Karpas-422 (cell line): Measurements from ENCODE around the gene RPP25. TPM values are rescaled to one million over a fixed set of nuclear protein-coding genes. Genes with fewer than 3 reads are reported as not detected.
"Not testable (repeated sequence)": the region's sequence is repeated elsewhere in the genome, so short reads cannot be mapped to it uniquely, and the experiment has no call there.

Experiments
- DNase-seq: peaks from one replicate; pipeline ENCODE4 v3.0.0-alpha.2; 2015
- H2AFZ ChIP-seq: fragments of 200-600 bp; sonication (generic); 2 replicates; pipeline ENCODE4 v1.6.1; 2014; ENCODE audit warnings: antibody characterized with exemption, low read length, mixed read lengths
- H3K27ac ChIP-seq: fragments of 200-600 bp; sonication (generic); 2 replicates; pipeline ENCODE4 v1.5.1; 2014; ENCODE audit warnings: mild to moderate bottlenecking, low read length, moderate library complexity
- H3K27me3 ChIP-seq: fragments of 200-600 bp; sonication (generic); 2 replicates; pipeline ENCODE4 v1.6.1; 2014; ENCODE audit warnings: low read length, mixed read lengths
- H3K36me3 ChIP-seq: fragments of 200-600 bp; sonication (generic); 2 replicates; pipeline ENCODE4 v1.6.1; 2014; ENCODE audit warnings: low read length, mixed read lengths; ENCODE audit not compliant: insufficient read depth
- H3K4me1 ChIP-seq: fragments of 200-600 bp; sonication (generic); 2 replicates; pipeline ENCODE4 v1.6.1; 2014; ENCODE audit warnings: mild to moderate bottlenecking, low read length, mixed read lengths
- H3K4me2 ChIP-seq: fragments of 200-600 bp; sonication (generic); 2 replicates; pipeline ENCODE4 v1.6.1; 2014; ENCODE audit warnings: low read length, low read depth, mild to moderate bottlenecking; ENCODE audit not compliant: poor library complexity, severe bottlenecking
- H3K4me3 ChIP-seq: fragments of 200-600 bp; sonication (generic); 2 replicates; pipeline ENCODE4 v1.5.1; 2014; ENCODE audit warnings: mild to moderate bottlenecking, antibody characterized with exemption, low read length, mixed read lengths
- H3K79me2 ChIP-seq: fragments of 200-600 bp; sonication (generic); 2 replicates; pipeline ENCODE4 v1.6.1; 2014; ENCODE audit warnings: mild to moderate bottlenecking, low read length, mixed read lengths
- H3K9ac ChIP-seq: fragments of 200-600 bp; sonication (generic); 2 replicates; pipeline ENCODE4 v1.6.0; 2014; ENCODE audit warnings: low read length
- H3K9me2 ChIP-seq: fragments of 200-600 bp; sonication (generic), shearing (Covaris generic); replicated peaks from 2 replicates; pipeline ENCODE4 v1.6.0; 2014; ENCODE audit warnings: mild to moderate bottlenecking, low read length, moderate library complexity; ENCODE audit not compliant: insufficient read depth
- H3K9me3 ChIP-seq: fragments of 300-700, 200-600 bp; sonication (generic); 2 replicates; pipeline ENCODE4 v1.6.1; 2014; ENCODE audit warnings: low read length, mixed read lengths
- H4K20me1 ChIP-seq: fragments of 200-600 bp; sonication (generic); 2 replicates; pipeline ENCODE4 v1.6.1; 2014; ENCODE audit warnings: mild to moderate bottlenecking, antibody characterized with exemption, low read length, low read depth; ENCODE audit not compliant: insufficient read depth
- total RNA-seq: library from RNA; depleted of rRNA; stranded (reverse); fragments of >200 nt; shearing (Covaris generic); gene quantifications from 2 replicates; pipeline ENCODE4 v1.2.3, GENCODE V29; 2014; ENCODE audit warnings: low replicate concordance

RPP25 gene
- total RNA-seq, 1 experiment from 2014 or later: 4.1 TPM

GRCh38 chr15:74955017-74955416 is 1.6 kb downstream of the RPP25 start:
- peak overlapping the region; percentile 99 for H3K4me2 ChIP-seq
- peak overlapping the region; percentile 68 for H3K9ac ChIP-seq
- peak overlapping the region; percentile 68; the same call in 1 of the 2 replicates for H3K4me3 ChIP-seq

GRCh38 chr15:74954515-74954914 is 2.1 kb downstream of the RPP25 start:
- Histone ChIP-seq H3K4me1 (peaks cover 50% of the 10 kb centered on the region), H3K79me2 (no peaks in the 10 kb centered on the region), H3K9ac (peak overlapping the region; percentile 68; the same call in 1 of the 2 replicates), H3K27ac (no peak overlapping the region), H2AFZ (no peak overlapping the region), H3K9me2 (no peaks in the 10 kb centered on the region), H3K27me3 (no peaks in the 10 kb centered on the region), H3K4me2 (peak overlapping the region; percentile 99), H4K20me1 (peaks cover 23% of the 10 kb centered on the region), H3K4me3 (peak overlapping the region; percentile 68; the same call in 1 of the 2 replicates), H3K9me3 (no peaks in the 10 kb centered on the region), H3K36me3 (no peaks in the 10 kb centered on the region)
- DNase-seq: no peak

More at GRCh38 chr15:74955017-74955416, 1.6 kb downstream of the RPP25 start:
- Histone ChIP-seq H4K20me1 (peaks cover 23% of the 10 kb centered on the region), H2AFZ (no peak overlapping the region), H3K27ac (no peak overlapping the region), H3K36me3 (no peaks in the 10 kb centered on the region), H3K4me1 (peaks cover 55% of the 10 kb centered on the region), H3K9me2 (no peaks in the 10 kb centered on the region), H3K9me3 (no peaks in the 10 kb centered on the region), H3K79me2 (no peaks in the 10 kb centered on the region), H3K27me3 (no peaks in the 10 kb centered on the region)
- DNase-seq: no peak

GRCh38 chr15:74951006-74951405 is 5.6 kb downstream of the RPP25 start:
- no peak for DNase-seq
- H3K9me3 ChIP-seq: no peaks in the 10 kb centered on the region
- H3K27me3 ChIP-seq: no peaks in the 10 kb centered on the region
- H3K9me2 ChIP-seq: no peaks in the 10 kb centered on the region
- no peak overlapping the region for H3K4me3 ChIP-seq
- H3K9ac ChIP-seq: no peak overlapping the region
- H3K4me1 ChIP-seq: peaks cover 20% of the 10 kb centered on the region
- peaks cover 19% of the 10 kb centered on the region for H4K20me1 ChIP-seq
- H3K27ac ChIP-seq: no peak overlapping the region
- no peak overlapping the region for H2AFZ ChIP-seq
- H3K79me2 ChIP-seq: no peaks in the 10 kb centered on the region
- H3K4me2 ChIP-seq: no peak overlapping the region
- H3K36me3 ChIP-seq: no peaks in the 10 kb centered on the region

GRCh38 chr15:74950078-74950908 is 6.3 kb downstream of the RPP25 start:
- Histone ChIP-seq H3K4me1 (peaks cover 13% of the 10 kb centered on the region), H3K27ac (no peak overlapping the region), H4K20me1 (peaks cover 14% of the 10 kb centered on the region), H3K79me2 (no peaks in the 10 kb centered on the region), H3K9me2 (no peaks in the 10 kb centered on the region), H3K4me2 (no peak overlapping the region), H3K36me3 (no peaks in the 10 kb centered on the region), H3K4me3 (no peak overlapping the region), H2AFZ (no peak overlapping the region), H3K27me3 (no peaks in the 10 kb centered on the region), H3K9me3 (no peaks in the 10 kb centered on the region), H3K9ac (no peak overlapping the region)
- DNase-seq: peak; percentile 91

- peaks cover 19% of the 10 kb centered on the region; the same call in 1 of the 2 replicates for H3K36me3 ChIP-seq
- H3K79me2 ChIP-seq: peaks cover 50% of the 10 kb centered on the region
- peak within 1 kb of the TSS; percentile 85 for H3K4me2 ChIP-seq
- H3K27me3 ChIP-seq: no peaks in the 10 kb centered on the region
- peaks cover 7% of the 10 kb centered on the region; the same call in 1 of the 2 replicates for H4K20me1 ChIP-seq
- no peaks in the 10 kb centered on the region for H3K9me3 ChIP-seq
- peak within 1 kb of the TSS; percentile 47 for H2AFZ ChIP-seq
- DNase-seq: peak; percentile 97
- H3K4me1 ChIP-seq: peaks cover 30% of the 10 kb centered on the region
- H3K4me3 ChIP-seq: peak within 1 kb of the TSS; percentile 76
- H3K9me2 ChIP-seq: no peaks in the 10 kb centered on the region
- peak within 1 kb of the TSS; percentile 99 for H3K9ac ChIP-seq
- peak within 1 kb of the TSS; percentile 81 for H3K27ac ChIP-seq
These were observed 18.8 kb downstream of the RPP25 start, which contains the start of gene COX5A for GRCh38 chr15:74937590-74938371. COX5A (minus strand) TSS chr15:74938073; CDS start chr15:74938014, 59 bp downstream.

- Histone ChIP-seq H3K27ac (peak overlapping the region; percentile 81), H3K9me3 (no peaks in the 10 kb centered on the region), H4K20me1 (peaks cover 11% of the 10 kb centered on the region; the same call in 1 of the 2 replicates), H3K36me3 (peaks cover 22% of the 10 kb centered on the region; the same call in 1 of the 2 replicates), H3K27me3 (no peaks in the 10 kb centered on the region), H3K4me3 (peak overlapping the region; percentile 76), H3K79me2 (peaks cover 56% of the 10 kb centered on the region), H3K4me2 (peak overlapping the region; percentile 85), H2AFZ (peak overlapping the region; percentile 20; the same call in 1 of the 2 replicates), H3K4me1 (peaks cover 33% of the 10 kb centered on the region), H3K9ac (peak overlapping the region; percentile 99), H3K9me2 (no peaks in the 10 kb centered on the region)
- peak; percentile 77 for DNase-seq
These were observed 19.3 kb downstream of the RPP25 start for GRCh38 chr15:74937272-74937589.

GRCh38 chr15:74935193-74935592 is 21.4 kb downstream of the RPP25 start:
- H3K4me3 ChIP-seq, H3K27ac ChIP-seq, H3K27me3 ChIP-seq, H3K9ac ChIP-seq, H3K9me2 ChIP-seq, H2AFZ ChIP-seq, H3K9me3 ChIP-seq, H3K4me2 ChIP-seq, DNase-seq: not testable (repeated sequence)
- peaks cover 33% of the 10 kb centered on the region for H3K4me1 ChIP-seq
- peaks cover 35% of the 10 kb centered on the region; the same call in 1 of the 2 replicates for H3K36me3 ChIP-seq
- peaks cover 73% of the 10 kb centered on the region for H3K79me2 ChIP-seq
- peaks cover 21% of the 10 kb centered on the region; the same call in 1 of the 2 replicates for H4K20me1 ChIP-seq

- H4K20me1 ChIP-seq: peaks cover 27% of the 10 kb centered on the region
- H3K4me3 ChIP-seq: no peak overlapping the region
- no peak overlapping the region for H3K9ac ChIP-seq
- H3K27ac ChIP-seq: no peak overlapping the region
- H3K4me1 ChIP-seq: peaks cover 33% of the 10 kb centered on the region
- H3K79me2 ChIP-seq: peaks cover 85% of the 10 kb centered on the region
- H2AFZ ChIP-seq: no peak overlapping the region
- DNase-seq: no peak
- no peaks in the 10 kb centered on the region for H3K27me3 ChIP-seq
- peaks cover 45% of the 10 kb centered on the region for H3K36me3 ChIP-seq
- no peaks in the 10 kb centered on the region for H3K9me3 ChIP-seq
- no peak overlapping the region for H3K4me2 ChIP-seq
- H3K9me2 ChIP-seq: no peaks in the 10 kb centered on the region
These were observed 23.0 kb downstream of the RPP25 start for GRCh38 chr15:74933573-74933972.
